IMR-90 (cell line): ENCODE data around the gene PRPSAP1. TPM values are rescaled to one million over a fixed set of nuclear protein-coding genes. Genes with fewer than 3 reads are reported as not detected.

Experiments
- ATAC-seq: fragments of 200-7000 bp; cut with Tn5 transposase; 2 replicates; pipeline ENCODE4 v1.9.1; 2020; ENCODE audit warnings: low read depth, mild to moderate bottlenecking, moderate library complexity
- BruUV-seq: library from RNA; stranded (reverse); fragments of 400-500 nt; replicated peaks from 2 replicates; lab custom pipeline; 2021; lab: Mats Ljungman, UMichigan
- CTCF ChIA-PET: fragments of 300-600 bp; formaldehyde crosslinking; extraction: SDS; loops from one replicate; lab custom pipeline; 2021; ENCODE audit warnings: antibody characterized with exemption; lab: Yijun Ruan, JAX
- POLR2A ChIA-PET: fragments of 300-600 bp; sonication (Branson Sonifier 250); formaldehyde crosslinking; loops from one replicate; lab custom pipeline; 2022; ENCODE audit warnings: antibody characterized with exemption; ENCODE audit not compliant: unreplicated experiment; lab: Charles Lee
- DNase-seq: peaks from one replicate; pipeline ENCODE4 v3.0.0; 2013
- H2AFZ ChIP-seq: replicated peaks from 2 replicates; pipeline ENCODE3; 2013; ENCODE audit warnings: low read length, mild to moderate bottlenecking; ENCODE audit not compliant: poor library complexity
- H2AK5ac ChIP-seq: 2 replicates; pipeline ENCODE4 v1.6.1; 2013; ENCODE audit warnings: low read depth, low read length, inconsistent platforms
- H2AK9ac ChIP-seq: replicated peaks from 2 replicates; pipeline ENCODE3; 2013; ENCODE audit warnings: mild to moderate bottlenecking, low read depth, low read length, moderate library complexity; ENCODE audit not compliant: poor library complexity
- H2BK120ac ChIP-seq: 2 replicates; pipeline ENCODE4 v1.6.1; 2013; ENCODE audit warnings: low read depth, low read length, inconsistent platforms
- H2BK15ac ChIP-seq: 3 replicates; pipeline ENCODE4 v1.6.1; 2013; ENCODE audit warnings: low read depth, low read length, inconsistent platforms
- H2BK20ac ChIP-seq: 2 replicates; pipeline ENCODE4 v1.6.1; 2013; ENCODE audit warnings: low read depth, mild to moderate bottlenecking, inconsistent platforms, low read length, moderate library complexity
- H2BK5ac ChIP-seq: 2 replicates; pipeline ENCODE4 v1.6.1; 2013; ENCODE audit warnings: mild to moderate bottlenecking, low read depth, low read length, inconsistent platforms; ENCODE audit not compliant: poor library complexity, severe bottlenecking
- H3K14ac ChIP-seq: replicated peaks from 2 replicates; pipeline ENCODE4 v1.6.1; 2013; ENCODE audit warnings: low read depth, low read length, inconsistent platforms
- H3K18ac ChIP-seq: 2 replicates; pipeline ENCODE4 v1.6.1; 2013; ENCODE audit warnings: low read depth, low read length, control low read depth
- H3K23ac ChIP-seq: 2 replicates; pipeline ENCODE4 v1.6.1; 2013; ENCODE audit warnings: low read depth, low read length, inconsistent platforms
- H3K27ac ChIP-seq: 2 replicates; pipeline ENCODE4 v1.5.1; 2013; ENCODE audit warnings: mild to moderate bottlenecking, control low read depth, low read length; ENCODE audit not compliant: insufficient read depth
- H3K27me3 ChIP-seq: 2 replicates; pipeline ENCODE4 v1.6.1; 2013; ENCODE audit warnings: low read length; ENCODE audit not compliant: control insufficient read depth, insufficient read depth
- H3K36me3 ChIP-seq: 2 replicates; pipeline ENCODE4 v1.6.1; 2013; ENCODE audit warnings: low read length, mixed read lengths; ENCODE audit not compliant: control insufficient read depth, insufficient read depth
- H3K4ac ChIP-seq: 2 replicates; pipeline ENCODE4 v1.6.1; 2013; ENCODE audit warnings: low read depth, low read length, inconsistent platforms
- H3K4me1 ChIP-seq: 2 replicates; pipeline ENCODE4 v1.6.1; 2013; ENCODE audit warnings: low read length, mixed read lengths; ENCODE audit not compliant: control insufficient read depth, insufficient read depth
- H3K4me2 ChIP-seq: 2 replicates; pipeline ENCODE4 v1.6.1; 2013; ENCODE audit warnings: low read depth, mild to moderate bottlenecking, control low read depth, low read length, moderate library complexity
- H3K4me3 ChIP-seq: 2 replicates; pipeline ENCODE4 v1.5.1; 2013; ENCODE audit warnings: low read depth, mild to moderate bottlenecking, control low read depth, low read length, moderate library complexity; ENCODE audit not compliant: insufficient read depth
- H3K56ac ChIP-seq: 2 replicates; pipeline ENCODE4 v1.6.1; 2013; ENCODE audit warnings: low read length, inconsistent platforms; ENCODE audit not compliant: insufficient read depth; ENCODE audit errors: extremely low read depth
- H3K79me1 ChIP-seq, 2 experiments: 2 replicates each; pipeline ENCODE4 v1.6.1; 2013; ENCODE audit warnings: low read length in 2 of 2, inconsistent platforms in 1 of 2, low read depth in 1 of 2
- H3K9ac ChIP-seq: 2 replicates; pipeline ENCODE4 v1.6.1; 2013; ENCODE audit warnings: low read depth, low read length, control low read depth
- H3K9me1 ChIP-seq: 2 replicates; pipeline ENCODE4 v1.6.1; 2013; ENCODE audit warnings: low read length, inconsistent platforms; ENCODE audit not compliant: insufficient read depth
- H3K9me3 ChIP-seq: 2 replicates; pipeline ENCODE4 v1.6.1; 2013; ENCODE audit warnings: low read length; ENCODE audit not compliant: control insufficient read depth, insufficient read depth
- H4K20me1 ChIP-seq: 2 replicates; pipeline ENCODE4 v1.6.1; 2013; ENCODE audit warnings: low read length, inconsistent platforms; ENCODE audit not compliant: insufficient read depth
- H4K5ac ChIP-seq: 2 replicates; pipeline ENCODE4 v1.6.1; 2013; ENCODE audit warnings: mild to moderate bottlenecking, low read depth, low read length, control low read depth
- H4K8ac ChIP-seq, 2 experiments: 2 replicates each; pipeline ENCODE4 v1.6.1; 2013; ENCODE audit warnings: low read depth in 2 of 2, low read length in 2 of 2, control low read depth in 1 of 2, inconsistent platforms in 1 of 2
- H4K91ac ChIP-seq: 2 replicates; pipeline ENCODE4 v1.6.1; 2013; ENCODE audit warnings: low read depth, low read length, inconsistent platforms; ENCODE audit not compliant: insufficient read depth
- BHLHE40 ChIP-seq: fragments of 150-350 bp; IDR thresholded peaks from 2 replicates; pipeline ENCODE4 v1.6.1; 2016; ENCODE audit warnings: mild to moderate bottlenecking, low read depth, low read length
- CEBPB ChIP-seq: IDR thresholded peaks from 2 replicates; pipeline ENCODE4 v1.6.1; 2012; ENCODE audit warnings: low read depth, low read length, improper control_type of control experiment
- MAZ ChIP-seq: IDR thresholded peaks from 2 replicates; pipeline ENCODE4 v1.6.1; 2012; ENCODE audit warnings: low read depth, mild to moderate bottlenecking, low read length, improper control_type of control experiment, moderate library complexity, borderline replicate concordance
- MXI1 ChIP-seq: IDR thresholded peaks from 2 replicates; pipeline ENCODE4 v1.6.1; 2012; ENCODE audit warnings: low read depth, mild to moderate bottlenecking, low read length, moderate library complexity, borderline replicate concordance
- POLR2A ChIP-seq: IDR thresholded peaks from 2 replicates; pipeline ENCODE4 v1.6.1; 2012; ENCODE audit warnings: mild to moderate bottlenecking, low read depth, low read length
- RFX5 ChIP-seq: IDR thresholded peaks from 2 replicates; pipeline ENCODE4 v1.8.0; 2012; ENCODE audit warnings: low read depth, mild to moderate bottlenecking, low read length, moderate library complexity
- WGBS, 2 experiments: methylation state at CpG; one replicate each; pipeline versions ENCODE4 v1.1.5 to v1.1.7; 2013; ENCODE audit warnings: missing lambda C conversion rate in 2 of 2; ENCODE audit not compliant: insufficient read length in 1 of 2; ENCODE audit errors: extremely low coverage in 2 of 2; 5-methylcytosine and 5-hydroxymethylcytosine counted together
- dilution Hi-C: fragments of 300-500 bp; cut with HindIII; formaldehyde crosslinking; loops from one replicate; pipeline ENCODE4 v1.14.3; 2018; ENCODE audit warnings: low sequenced_read_pairs; ENCODE audit not compliant: unreplicated experiment
- in situ Hi-C: fragments of 300-500 bp; cut with MboI; formaldehyde crosslinking; loops from 3 replicates; pipeline ENCODE4 v1.14.3; 2019; ENCODE audit warnings: low sequenced_read_pairs, inconsistent platforms, mixed read lengths
- intact Hi-C: fragments of 100-400 bp; cut with micrococcal nuclease; formaldehyde crosslinking; loops from 2 replicates; pipeline ENCODE4 v1.10.0; 2022
- polyA plus RNA-seq, 3 experiments: library from polyadenylated mRNA; depleted of rRNA; stranded (reverse); fragments of >200 nt; gene quantifications; 2 replicates each; pipeline ENCODE4 v1.2.3, GENCODE V29; 2012; ENCODE audit warnings: low replicate concordance in 1 of 3
- total RNA-seq: library from RNA; depleted of rRNA; stranded (reverse); fragments of >200 nt; gene quantifications from 2 replicates; pipeline ENCODE4 v1.2.3, GENCODE V29; 2012
- TF ChIP-seq, protein P1 (sequence below): fragments of 150-350 bp; IDR thresholded peaks from 2 replicates; pipeline ENCODE4 v1.6.1; 2016; ENCODE audit warnings: low read depth, mild to moderate bottlenecking, low read length, moderate library complexity, borderline replicate concordance
- TF ChIP-seq, protein P2 (sequence below): conservative IDR thresholded peaks from 2 replicates; pipeline ENCODE4 v1.5.1; 2012; ENCODE audit warnings: mild to moderate bottlenecking, low read depth, low read length, improper control_type of control experiment
- TF ChIP-seq, protein P3 (sequence below): fragments of 150-350 bp; IDR thresholded peaks from 2 replicates; pipeline ENCODE4 v1.6.1; 2017; ENCODE audit warnings: mild to moderate bottlenecking, antibody characterized with exemption, low read length, low read depth

Gene PRPSAP1
- total and polyA plus RNA-seq, 2 of the 4 experiments (the other 2 are of a cell fraction) = 34.4 to 48.6 TPM

- H4K20me1 ChIP-seq = peaks cover 4% of the 10 kb centered on the region; the same call in 1 of the 2 replicates
- no peaks in the 10 kb centered on the region for H3K4me1 ChIP-seq
- no peak overlapping the region for H4K5ac ChIP-seq
- H3K27ac ChIP-seq = no peak overlapping the region
- H2BK15ac ChIP-seq = no peak overlapping the region
- H3K9me1 ChIP-seq = no peaks in the 10 kb centered on the region
- TF ChIP-seq CEBPB (no peak), RFX5 (no peak), MAZ (no peak), POLR2A (no peak), BHLHE40 (no peak), MXI1 (no peak)
- TF ChIP-seq, protein P1, sequence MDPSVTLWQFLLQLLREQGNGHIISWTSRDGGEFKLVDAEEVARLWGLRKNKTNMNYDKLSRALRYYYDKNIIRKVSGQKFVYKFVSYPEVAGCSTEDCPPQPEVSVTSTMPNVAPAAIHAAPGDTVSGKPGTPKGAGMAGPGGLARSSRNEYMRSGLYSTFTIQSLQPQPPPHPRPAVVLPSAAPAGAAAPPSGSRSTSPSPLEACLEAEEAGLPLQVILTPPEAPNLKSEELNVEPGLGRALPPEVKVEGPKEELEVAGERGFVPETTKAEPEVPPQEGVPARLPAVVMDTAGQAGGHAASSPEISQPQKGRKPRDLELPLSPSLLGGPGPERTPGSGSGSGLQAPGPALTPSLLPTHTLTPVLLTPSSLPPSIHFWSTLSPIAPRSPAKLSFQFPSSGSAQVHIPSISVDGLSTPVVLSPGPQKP = no peak
- TF ChIP-seq, protein P2, sequence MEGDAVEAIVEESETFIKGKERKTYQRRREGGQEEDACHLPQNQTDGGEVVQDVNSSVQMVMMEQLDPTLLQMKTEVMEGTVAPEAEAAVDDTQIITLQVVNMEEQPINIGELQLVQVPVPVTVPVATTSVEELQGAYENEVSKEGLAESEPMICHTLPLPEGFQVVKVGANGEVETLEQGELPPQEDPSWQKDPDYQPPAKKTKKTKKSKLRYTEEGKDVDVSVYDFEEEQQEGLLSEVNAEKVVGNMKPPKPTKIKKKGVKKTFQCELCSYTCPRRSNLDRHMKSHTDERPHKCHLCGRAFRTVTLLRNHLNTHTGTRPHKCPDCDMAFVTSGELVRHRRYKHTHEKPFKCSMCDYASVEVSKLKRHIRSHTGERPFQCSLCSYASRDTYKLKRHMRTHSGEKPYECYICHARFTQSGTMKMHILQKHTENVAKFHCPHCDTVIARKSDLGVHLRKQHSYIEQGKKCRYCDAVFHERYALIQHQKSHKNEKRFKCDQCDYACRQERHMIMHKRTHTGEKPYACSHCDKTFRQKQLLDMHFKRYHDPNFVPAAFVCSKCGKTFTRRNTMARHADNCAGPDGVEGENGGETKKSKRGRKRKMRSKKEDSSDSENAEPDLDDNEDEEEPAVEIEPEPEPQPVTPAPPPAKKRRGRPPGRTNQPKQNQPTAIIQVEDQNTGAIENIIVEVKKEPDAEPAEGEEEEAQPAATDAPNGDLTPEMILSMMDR = no peak
- TF ChIP-seq, protein P3, sequence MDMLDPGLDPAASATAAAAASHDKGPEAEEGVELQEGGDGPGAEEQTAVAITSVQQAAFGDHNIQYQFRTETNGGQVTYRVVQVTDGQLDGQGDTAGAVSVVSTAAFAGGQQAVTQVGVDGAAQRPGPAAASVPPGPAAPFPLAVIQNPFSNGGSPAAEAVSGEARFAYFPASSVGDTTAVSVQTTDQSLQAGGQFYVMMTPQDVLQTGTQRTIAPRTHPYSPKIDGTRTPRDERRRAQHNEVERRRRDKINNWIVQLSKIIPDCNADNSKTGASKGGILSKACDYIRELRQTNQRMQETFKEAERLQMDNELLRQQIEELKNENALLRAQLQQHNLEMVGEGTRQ = no peak
- intact Hi-C loops (no loop called here), in situ Hi-C loops (loop anchor here (5.0 kb wide), 1 partner anchor 95 kb away; no protein-coding TSS in a partner anchor), dilution Hi-C loops (no loop called here)
- no peak for DNase-seq
- no peak overlapping the region for H4K8ac ChIP-seq
- H3K14ac ChIP-seq = no peak overlapping the region
- 90% methylated on average over 2 of the region's 8 CpGs; no CpG with 5 or more reads in 1 of the 2 experiments for WGBS, 2 experiments
- BruUV-seq = no TSS peak
- H2BK5ac ChIP-seq = no peak overlapping the region
- no peak overlapping the region for H3K23ac ChIP-seq
- no peak overlapping the region for H2AK5ac ChIP-seq
- no peak overlapping the region for H3K9ac ChIP-seq
- no peak overlapping the region for H3K18ac ChIP-seq
- ChIA-PET POLR2A (interaction anchor here (0.5 kb wide), 1 partner anchor 193 kb away, joined by 9 read pairs; no protein-coding TSS in a partner anchor), CTCF (interaction anchor here (0.6 to 1.6 kb wide), 11 partner anchors 12 to 204 kb away, joined by 3 to 9 read pairs (median 4); no protein-coding TSS in a partner anchor)
- peaks cover 0 to 3% of the 10 kb centered on the region in 2 experiments; a peak in 1 of 4 replicates for H3K79me1 ChIP-seq
- H4K91ac ChIP-seq = no peak overlapping the region
- no peak overlapping the region for H3K56ac ChIP-seq
- no peak for ATAC-seq
- no peaks in the 10 kb centered on the region for H3K9me3 ChIP-seq
- no peak overlapping the region for H3K4me2 ChIP-seq
- H2AFZ ChIP-seq = no peak overlapping the region
- H3K36me3 ChIP-seq = peaks cover 69% of the 10 kb centered on the region
- no peak overlapping the region for H3K4me3 ChIP-seq
- no peak overlapping the region for H2BK20ac ChIP-seq
- H3K4ac ChIP-seq = no peak overlapping the region
- no peak overlapping the region for H2AK9ac ChIP-seq
- no peaks in the 10 kb centered on the region for H3K27me3 ChIP-seq
- no peak overlapping the region for H2BK120ac ChIP-seq
Measured at GRCh38 chr17:76397184-76397583, 43.5 kb upstream of the PRPSAP1 start.
